Measurements from ENCODE around the gene HSPB6. TPM values are rescaled to one million over a fixed set of nuclear protein-coding genes. Genes with fewer than 3 reads are reported as not detected.

The HSPB6 gene
- total RNA-seq, 1 experiment from 2014 or later = 0.71 TPM

- H3K36me3 Mint-ChIP-seq (ENCODE audit: insufficient read depth, unreplicated experiment) = peaks cover 77% of the 10 kb centered on the region
- TF ChIP-seq, protein P1, sequence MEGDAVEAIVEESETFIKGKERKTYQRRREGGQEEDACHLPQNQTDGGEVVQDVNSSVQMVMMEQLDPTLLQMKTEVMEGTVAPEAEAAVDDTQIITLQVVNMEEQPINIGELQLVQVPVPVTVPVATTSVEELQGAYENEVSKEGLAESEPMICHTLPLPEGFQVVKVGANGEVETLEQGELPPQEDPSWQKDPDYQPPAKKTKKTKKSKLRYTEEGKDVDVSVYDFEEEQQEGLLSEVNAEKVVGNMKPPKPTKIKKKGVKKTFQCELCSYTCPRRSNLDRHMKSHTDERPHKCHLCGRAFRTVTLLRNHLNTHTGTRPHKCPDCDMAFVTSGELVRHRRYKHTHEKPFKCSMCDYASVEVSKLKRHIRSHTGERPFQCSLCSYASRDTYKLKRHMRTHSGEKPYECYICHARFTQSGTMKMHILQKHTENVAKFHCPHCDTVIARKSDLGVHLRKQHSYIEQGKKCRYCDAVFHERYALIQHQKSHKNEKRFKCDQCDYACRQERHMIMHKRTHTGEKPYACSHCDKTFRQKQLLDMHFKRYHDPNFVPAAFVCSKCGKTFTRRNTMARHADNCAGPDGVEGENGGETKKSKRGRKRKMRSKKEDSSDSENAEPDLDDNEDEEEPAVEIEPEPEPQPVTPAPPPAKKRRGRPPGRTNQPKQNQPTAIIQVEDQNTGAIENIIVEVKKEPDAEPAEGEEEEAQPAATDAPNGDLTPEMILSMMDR (IDR thresholded peaks at IDR 0.05; ENCODE audit: unreplicated experiment) = no peak
- H3K4me3 Mint-ChIP-seq (ENCODE audit: low read depth, unreplicated experiment) = peak overlapping the region; percentile 97
- H3K27me3 Mint-ChIP-seq (ENCODE audit: unreplicated experiment) = no peaks in the 10 kb centered on the region
- CTCF ChIA-PET = interaction anchor here (1.0 to 1.4 kb wide), 3 partner anchors 21 to 92 kb away, joined by 3 to 5 read pairs (median 3); partner anchors contain the start of gene COX6B1
- H3K27ac Mint-ChIP-seq (ENCODE audit: unreplicated experiment) = peak overlapping the region; percentile 89
- intact Hi-C loops (cut with micrococcal nuclease; ENCODE audit: unreplicated experiment) = loop anchor here (10.0 kb wide), 1 partner anchor 195 kb away; the partner anchor contains the start of gene LRFN3
- H3K4me1 Mint-ChIP-seq (ENCODE audit: low read depth, unreplicated experiment) = peaks cover 15% of the 10 kb centered on the region
- no TSS peak for BruUV-seq (replicated peaks)
- DNase-seq = no peak
- H3K9me3 Mint-ChIP-seq (ENCODE audit: low read depth, unreplicated experiment) = no peaks in the 10 kb centered on the region
Observed at GRCh38 chr19:35740108-35740422, 16.8 kb downstream of the HSPB6 start.

- Mint-ChIP-seq H3K27ac (ENCODE audit: unreplicated experiment) (peak overlapping the region; percentile 72), H3K4me1 (ENCODE audit: low read depth, unreplicated experiment) (peaks cover 13% of the 10 kb centered on the region), H3K36me3 (ENCODE audit: insufficient read depth, unreplicated experiment) (peaks cover 77% of the 10 kb centered on the region), H3K9me3 (ENCODE audit: low read depth, unreplicated experiment) (no peaks in the 10 kb centered on the region), H3K27me3 (ENCODE audit: unreplicated experiment) (no peaks in the 10 kb centered on the region), H3K4me3 (ENCODE audit: low read depth, unreplicated experiment) (peak overlapping the region; percentile 97)
- CTCF ChIA-PET = interaction anchor here (1.3 to 1.4 kb wide), 2 partner anchors 21 to 80 kb away, joined by 3 read pairs; no protein-coding TSS in a partner anchor
- BruUV-seq (replicated peaks) = no TSS peak
- intact Hi-C loops (cut with micrococcal nuclease; ENCODE audit: unreplicated experiment) = loop anchor here (10.0 kb wide), 1 partner anchor 195 kb away; the partner anchor contains the start of gene LRFN3
- no peak for DNase-seq
- TF ChIP-seq, protein P1 (IDR thresholded peaks at IDR 0.05; ENCODE audit: unreplicated experiment) = no peak
Observed at GRCh38 chr19:35739275-35740107, 17.3 kb downstream of the HSPB6 start.

GRCh38 chr19:35738887-35739229 is 18.0 kb downstream of the HSPB6 start:
- H3K36me3 Mint-ChIP-seq (ENCODE audit: insufficient read depth, unreplicated experiment) = peaks cover 80% of the 10 kb centered on the region
- CTCF ChIA-PET = no interaction called here

DNA sequence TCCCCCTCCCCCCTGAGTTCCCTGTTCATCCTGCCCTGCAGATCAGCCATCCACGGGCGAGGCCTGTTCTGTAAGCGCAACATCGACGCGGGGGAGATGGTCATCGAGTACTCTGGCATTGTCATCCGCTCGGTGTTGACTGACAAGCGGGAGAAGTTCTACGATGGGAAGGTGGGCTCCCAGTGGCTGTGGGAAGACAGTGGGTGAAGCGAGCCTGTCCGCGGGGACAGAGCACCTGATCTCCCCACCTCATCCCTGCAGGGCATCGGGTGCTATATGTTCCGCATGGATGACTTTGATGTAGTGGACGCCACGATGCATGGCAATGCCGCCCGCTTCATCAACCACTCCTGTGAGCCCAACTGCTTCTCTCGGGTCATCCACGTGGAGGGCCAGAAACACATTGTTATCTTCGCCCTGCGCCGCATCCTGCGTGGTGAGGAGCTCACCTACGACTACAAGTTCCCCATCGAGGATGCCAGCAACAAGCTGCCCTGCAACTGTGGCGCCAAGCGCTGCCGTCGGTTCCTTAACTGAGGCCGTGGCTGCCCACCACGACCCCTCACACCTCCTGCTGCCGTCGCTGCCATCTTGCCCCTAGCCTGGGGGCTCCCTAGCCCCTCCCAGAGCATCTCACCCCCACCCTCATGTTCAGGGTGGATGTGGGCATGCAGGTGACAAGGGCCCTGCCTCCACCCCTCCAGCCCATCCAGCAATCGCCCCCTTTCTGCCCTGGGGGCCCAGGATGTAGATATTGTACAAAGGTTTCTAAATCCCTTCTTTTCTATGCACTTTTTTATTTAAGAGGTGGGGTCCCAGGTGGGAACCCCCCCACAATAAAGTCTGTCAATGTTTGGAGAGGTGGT is 18.6 kb downstream of the HSPB6 start:
- CTCF ChIA-PET = interaction anchor here (1.3 to 1.7 kb wide), 3 partner anchors 10 to 90 kb away, joined by 3 to 5 read pairs (median 5); partner anchors contain the start of genes COX6B1 and LIN37

More at GRCh38 chr19:35738887-35739229, 18.0 kb downstream of the HSPB6 start:
- H3K27ac Mint-ChIP-seq (ENCODE audit: unreplicated experiment) = peak overlapping the region; percentile 72
- no peaks in the 10 kb centered on the region for H3K9me3 Mint-ChIP-seq (ENCODE audit: low read depth, unreplicated experiment)
- peak overlapping the region; percentile 97 for H3K4me3 Mint-ChIP-seq (ENCODE audit: low read depth, unreplicated experiment)
- BruUV-seq (replicated peaks) = no TSS peak
- no peaks in the 10 kb centered on the region for H3K27me3 Mint-ChIP-seq (ENCODE audit: unreplicated experiment)
- intact Hi-C loops (cut with micrococcal nuclease; ENCODE audit: unreplicated experiment) = no loop called here
- TF ChIP-seq, protein P1 (IDR thresholded peaks at IDR 0.05; ENCODE audit: unreplicated experiment) = no peak
- no peak for DNase-seq
- peaks cover 7% of the 10 kb centered on the region for H3K4me1 Mint-ChIP-seq (ENCODE audit: low read depth, unreplicated experiment)

More for the DNA sequence above, 18.6 kb downstream of the HSPB6 start:
- TSS peak; percentile 70 for BruUV-seq (replicated peaks)
- Mint-ChIP-seq H3K27ac (ENCODE audit: unreplicated experiment) (peak overlapping the region; percentile 72), H3K9me3 (ENCODE audit: low read depth, unreplicated experiment) (no peaks in the 10 kb centered on the region), H3K36me3 (ENCODE audit: insufficient read depth, unreplicated experiment) (peaks cover 83% of the 10 kb centered on the region), H3K4me3 (ENCODE audit: low read depth, unreplicated experiment) (peak overlapping the region; percentile 97), H3K4me1 (ENCODE audit: low read depth, unreplicated experiment) (peaks cover 7% of the 10 kb centered on the region), H3K27me3 (ENCODE audit: unreplicated experiment) (no peaks in the 10 kb centered on the region)
- DNase-seq = no peak
- intact Hi-C loops (cut with micrococcal nuclease; ENCODE audit: unreplicated experiment) = no loop called here
- TF ChIP-seq, protein P1 (IDR thresholded peaks at IDR 0.05; ENCODE audit: unreplicated experiment) = no peak
